Keratinocyte (primary cell): ENCODE results near the gene GFPT2. TPM values are rescaled to one million over a fixed set of nuclear protein-coding genes. Genes with fewer than 3 reads are reported as not detected.
A peak's percentile ranks its signal among the peaks of the same experiment; 100 is the strongest.

ENCODE experiments used
- DNase-seq: peaks from one replicate; pipeline ENCODE4 v3.0.0-alpha.2; 2011; ENCODE audit warnings: low read depth, missing footprints, low spot score
- FAIRE-seq: peaks from 2 replicates; lab custom pipeline; 2011; peaks lifted over from hg19 to GRCh38; lab: Jason Lieb, UNC
- H2AFZ ChIP-seq: 2 replicates; pipeline ENCODE4 v1.6.0; 2012; ENCODE audit warnings: low read length, control low read depth, inconsistent platforms; ENCODE audit not compliant: control insufficient read depth
- H3K27ac ChIP-seq: 2 replicates; pipeline ENCODE4 v1.5.1; 2011; ENCODE audit warnings: low read length; ENCODE audit not compliant: control insufficient read depth, insufficient read depth
- H3K27me3 ChIP-seq: 3 replicates; pipeline ENCODE4 v1.6.0; 2011; ENCODE audit warnings: low read length; ENCODE audit not compliant: control insufficient read depth, insufficient read depth; ENCODE audit errors: extremely low read depth
- H3K36me3 ChIP-seq, 2 experiments: 2 replicates in 1 of 2; 3 replicates in 1 of 2; pipeline ENCODE4 v1.5.1; 2011; ENCODE audit warnings: low read length in 2 of 2, mild to moderate bottlenecking in 1 of 2; ENCODE audit not compliant: control insufficient read depth in 2 of 2, insufficient read depth in 2 of 2; ENCODE audit errors: extremely low read depth in 1 of 2
- H3K4me1 ChIP-seq: 3 replicates; pipeline ENCODE4 v1.5.1; 2011; ENCODE audit warnings: low read length; ENCODE audit not compliant: control insufficient read depth, insufficient read depth; ENCODE audit errors: extremely low read depth
- H3K4me2 ChIP-seq: 3 replicates; pipeline ENCODE4 v1.6.0; 2011; ENCODE audit warnings: low read depth, low read length; ENCODE audit not compliant: control insufficient read depth, insufficient read depth; ENCODE audit errors: extremely low read depth
- H3K4me3 ChIP-seq, 3 experiments: fragments of 200-600 bp in 1 of 3; sonication (generic) in 1 of 3; 2 replicates in 2 of 3; 3 replicates in 1 of 3; pipeline ENCODE4 v1.5.1; 2011 to 2016; ENCODE audit warnings: low read length in 3 of 3, mild to moderate bottlenecking in 3 of 3, control low read depth in 2 of 3, inconsistent platforms in 1 of 3, low read depth in 1 of 3, mixed read lengths in 1 of 3, mixed run types in 1 of 3, moderate library complexity in 1 of 3; ENCODE audit not compliant: control insufficient read depth in 2 of 3, insufficient read depth in 2 of 3; ENCODE audit errors: extremely low read depth in 1 of 3
- H3K79me2 ChIP-seq: 2 replicates; pipeline ENCODE4 v1.6.0; 2012; ENCODE audit warnings: low read length; ENCODE audit not compliant: control insufficient read depth, insufficient read depth
- H3K9ac ChIP-seq: 3 replicates; pipeline ENCODE4 v1.6.0; 2011; ENCODE audit warnings: low read length; ENCODE audit not compliant: control insufficient read depth, insufficient read depth; ENCODE audit errors: extremely low read depth
- H3K9me1 ChIP-seq: 3 replicates; pipeline ENCODE4 v1.6.0; 2011; ENCODE audit warnings: low read length; ENCODE audit not compliant: control insufficient read depth, insufficient read depth; ENCODE audit errors: extremely low read depth
- H3K9me3 ChIP-seq: 2 replicates; pipeline ENCODE4 v1.5.1; 2012; ENCODE audit warnings: low read depth, low read length; ENCODE audit not compliant: control insufficient read depth
- H4K20me1 ChIP-seq: 3 replicates; pipeline ENCODE4 v1.6.0; 2011; ENCODE audit warnings: low read length; ENCODE audit not compliant: control insufficient read depth, insufficient read depth; ENCODE audit errors: extremely low read depth
- EZH2 ChIP-seq: IDR thresholded peaks from one replicate; pipeline ENCODE4 v1.6.1; 2012; ENCODE audit warnings: inconsistent platforms, mild to moderate bottlenecking, low read length, moderate library complexity
- dilution Hi-C: fragments of 300-500 bp; cut with MboI; formaldehyde crosslinking; loops from one replicate; pipeline ENCODE4 v1.7.0; 2020; ENCODE audit warnings: low sequenced_read_pairs; ENCODE audit not compliant: extremely low pct_ligation_motif_present
- polyA plus RNA-seq, 5 experiments: library from polyadenylated mRNA; depleted of rRNA in 3 of 5; stranded (reverse) in 3 of 5; stranded (forward) in 1 of 5; unstranded in 1 of 5; fragments of >200 nt; gene quantifications; 1 replicate in 1 of 5; 2 replicates in 3 of 5; 3 replicates in 1 of 5; pipeline versions ENCODE4 v1.2.1 to v1.2.3, GENCODE V29; 2011 to 2012; ENCODE audit warnings: missing spikeins in 2 of 5, low read depth in 1 of 5, low replicate concordance in 1 of 5
- TF ChIP-seq, protein P1 (sequence below), 3 experiments: IDR thresholded peaks in 1 of 3; conservative IDR thresholded peaks in 1 of 3; optimal IDR thresholded peaks in 1 of 3; 2 replicates in 2 of 3; 3 replicates in 1 of 3; pipeline versions ENCODE3 to v1.5.1; 2011; ENCODE audit warnings: low read length in 3 of 3, mild to moderate bottlenecking in 3 of 3, moderate library complexity in 2 of 3, control low read depth in 1 of 3, inconsistent platforms in 1 of 3; ENCODE audit not compliant: insufficient read depth in 2 of 3; ENCODE audit errors: extremely low read depth in 1 of 3

The GFPT2 gene
- polyA plus RNA-seq, 1 donor (not counting 4 experiments of a cell fraction or from before 2014, with no cell fraction given), result not detected

DNA sequence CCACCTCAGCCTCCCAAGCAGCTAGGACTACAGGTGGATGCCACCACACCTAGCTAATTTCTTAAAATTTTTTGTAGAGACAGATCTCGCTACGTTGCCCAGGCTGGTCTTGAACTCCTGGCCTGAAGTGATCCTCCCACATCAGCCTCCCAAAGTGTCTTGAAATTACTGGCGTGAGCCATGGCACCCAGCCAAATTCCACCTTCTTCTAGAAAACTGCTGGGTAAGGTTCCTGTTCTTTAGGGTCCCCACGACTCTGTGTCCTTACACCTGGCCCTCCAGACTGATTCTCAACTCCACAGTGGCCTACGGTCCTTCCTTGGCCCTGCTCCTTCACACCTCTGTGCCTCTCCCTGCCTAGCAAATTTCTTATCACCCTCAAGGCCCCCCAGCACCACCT lies 63.2 kb downstream of the GFPT2 start:
- Histone ChIP-seq H3K4me1 (peaks cover 22% of the 10 kb centered on the region), H2AFZ (no peak overlapping the region), H3K9me1 (no peaks in the 10 kb centered on the region), H3K9me3 (no peaks in the 10 kb centered on the region), H4K20me1 (peaks cover 2% of the 10 kb centered on the region), H3K4me2 (peak overlapping the region; percentile 89), H3K9ac (no peak overlapping the region), H3K36me3 (peaks cover 2 to 11% of the 10 kb centered on the region in 2 experiments), H3K79me2 (peaks cover 47% of the 10 kb centered on the region), H3K4me3 (peak overlapping the region in 1 of 3 experiments; percentile 18), H3K27me3 (no peaks in the 10 kb centered on the region), H3K27ac (peak overlapping the region; percentile 0)
- FAIRE-seq, result no peak
- no peak for TF ChIP-seq EZH2
- TF ChIP-seq, protein P1, sequence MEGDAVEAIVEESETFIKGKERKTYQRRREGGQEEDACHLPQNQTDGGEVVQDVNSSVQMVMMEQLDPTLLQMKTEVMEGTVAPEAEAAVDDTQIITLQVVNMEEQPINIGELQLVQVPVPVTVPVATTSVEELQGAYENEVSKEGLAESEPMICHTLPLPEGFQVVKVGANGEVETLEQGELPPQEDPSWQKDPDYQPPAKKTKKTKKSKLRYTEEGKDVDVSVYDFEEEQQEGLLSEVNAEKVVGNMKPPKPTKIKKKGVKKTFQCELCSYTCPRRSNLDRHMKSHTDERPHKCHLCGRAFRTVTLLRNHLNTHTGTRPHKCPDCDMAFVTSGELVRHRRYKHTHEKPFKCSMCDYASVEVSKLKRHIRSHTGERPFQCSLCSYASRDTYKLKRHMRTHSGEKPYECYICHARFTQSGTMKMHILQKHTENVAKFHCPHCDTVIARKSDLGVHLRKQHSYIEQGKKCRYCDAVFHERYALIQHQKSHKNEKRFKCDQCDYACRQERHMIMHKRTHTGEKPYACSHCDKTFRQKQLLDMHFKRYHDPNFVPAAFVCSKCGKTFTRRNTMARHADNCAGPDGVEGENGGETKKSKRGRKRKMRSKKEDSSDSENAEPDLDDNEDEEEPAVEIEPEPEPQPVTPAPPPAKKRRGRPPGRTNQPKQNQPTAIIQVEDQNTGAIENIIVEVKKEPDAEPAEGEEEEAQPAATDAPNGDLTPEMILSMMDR (optimal IDR thresholded peaks at IDR 0.05 in 1 of 3, IDR thresholded peaks at IDR 0.05 in 1 of 3, conservative IDR thresholded peaks at IDR 0.05 in 1 of 3; ENCODE audit: extremely low read depth in 1 of 3, insufficient read depth in 2 of 3, low read length in 3 of 3), result no peak
- no peak for DNase-seq
- dilution Hi-C loops, result no loop called here

DNA sequence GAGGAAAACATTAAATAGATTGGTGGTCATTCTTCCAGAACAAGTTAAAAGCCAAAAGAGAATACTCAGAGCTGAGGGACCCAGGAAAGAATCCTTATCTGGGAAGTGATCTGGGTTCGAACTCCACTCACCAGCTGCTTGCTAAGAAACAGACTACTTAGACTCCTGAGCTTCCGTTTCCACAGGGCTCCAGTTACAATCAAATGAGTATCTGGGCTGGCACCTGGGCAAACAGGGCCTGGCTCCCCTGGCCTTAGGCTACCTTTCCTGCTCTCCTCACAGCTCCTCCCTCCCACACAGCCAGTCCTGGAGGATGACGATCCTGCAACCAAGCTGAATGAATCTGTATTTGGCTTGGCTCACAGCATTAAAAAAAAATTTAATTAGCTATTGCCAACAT lies 63.7 kb downstream of the GFPT2 start:
- peaks cover 2 to 15% of the 10 kb centered on the region in 2 experiments for H3K36me3 ChIP-seq
- peak overlapping the region; percentile 18 for H3K4me2 ChIP-seq
- H4K20me1 ChIP-seq, result peaks cover 2% of the 10 kb centered on the region
- no peak overlapping the region for H3K4me3 ChIP-seq
- H3K9ac ChIP-seq, result no peak overlapping the region
- peak; percentile 5 for FAIRE-seq
- H2AFZ ChIP-seq, result no peak overlapping the region
- no peak for DNase-seq
- H3K79me2 ChIP-seq, result peaks cover 52% of the 10 kb centered on the region
- dilution Hi-C loops, result no loop called here
- no peaks in the 10 kb centered on the region for H3K9me3 ChIP-seq
- H3K9me1 ChIP-seq, result no peaks in the 10 kb centered on the region
- peaks cover 22% of the 10 kb centered on the region for H3K4me1 ChIP-seq
- peak overlapping the region; percentile 0 for H3K27ac ChIP-seq
- TF ChIP-seq, protein P1 (optimal IDR thresholded peaks at IDR 0.05 in 1 of 3, IDR thresholded peaks at IDR 0.05 in 1 of 3, conservative IDR thresholded peaks at IDR 0.05 in 1 of 3; ENCODE audit: extremely low read depth in 1 of 3, insufficient read depth in 2 of 3, low read length in 3 of 3), result no peak
- TF ChIP-seq EZH2, result no peak
- no peaks in the 10 kb centered on the region for H3K27me3 ChIP-seq
